SK-N-SH (cell line): ENCODE measurements around the gene MAB21L1. TPM values are rescaled to one million over a fixed set of nuclear protein-coding genes. Genes with fewer than 3 reads are reported as not detected.

Experiments used
- CTCF ChIA-PET: fragments of 300-600, 350-600 bp; formaldehyde crosslinking; extraction: SDS; loops from one replicate; lab custom pipeline; 2021; lab: Yijun Ruan, JAX
- POLR2A ChIA-PET: fragments of 350-600 bp; sonication (Branson Sonifier 250); formaldehyde crosslinking; extraction: SDS; loops from one replicate; lab custom pipeline; 2020; ENCODE audit warnings: antibody characterized with exemption, inconsistent platforms; lab: Yijun Ruan, JAX
- DNase-seq: peaks from one replicate; pipeline ENCODE4 v3.0.0; 2012
- H2AFZ ChIP-seq: fragments of 200-600 bp; sonication (generic); 2 replicates; pipeline ENCODE4 v1.8.1; 2016; ENCODE audit warnings: antibody characterized with exemption, mild to moderate bottlenecking, low read depth
- H3F3A ChIP-seq: fragments of 200-600 bp; sonication (generic); replicated peaks from 2 replicates; pipeline ENCODE3; 2016; ENCODE audit warnings: antibody characterized with exemption, mild to moderate bottlenecking; ENCODE audit not compliant: insufficient read depth
- H3K27ac ChIP-seq, 2 experiments: fragments of 200-500 bp in 1 of 2; fragments of 200-600 bp in 1 of 2; sonication (Bioruptor generic) in 1 of 2; sonication (generic), shearing (Covaris generic) in 1 of 2; 2 replicates each; pipeline versions ENCODE4 v1.5.1 to v1.6.1; 2014 to 2016; ENCODE audit warnings: low read depth in 2 of 2, inconsistent platforms in 1 of 2, low read length in 1 of 2, mild to moderate bottlenecking in 1 of 2, mixed read lengths in 1 of 2
- H3K27me3 ChIP-seq: fragments of 200-600 bp; sonication (generic), shearing (Covaris generic); 2 replicates; pipeline ENCODE4 v1.6.1; 2016; ENCODE audit warnings: mixed run types; ENCODE audit not compliant: insufficient read depth
- H3K36me3 ChIP-seq, 2 experiments: fragments of 200-500 bp in 1 of 2; fragments of 200-600 bp in 1 of 2; sonication (Bioruptor generic) in 1 of 2; sonication (generic) in 1 of 2; replicated peaks in 1 of 2; 2 replicates each; pipeline versions ENCODE3 to v1.5.1; 2014 to 2016; ENCODE audit warnings: low read length in 1 of 2, mild to moderate bottlenecking in 1 of 2; ENCODE audit not compliant: insufficient read depth in 2 of 2, control insufficient read depth in 1 of 2
- H3K4me1 ChIP-seq, 2 experiments: fragments of 200-500 bp in 1 of 2; fragments of 200-600 bp in 1 of 2; sonication (Bioruptor generic) in 1 of 2; sonication (generic), shearing (Covaris generic) in 1 of 2; 2 replicates each; pipeline versions ENCODE4 v1.5.1 to v1.6.1; 2014 to 2016; ENCODE audit warnings: low read depth in 1 of 2, low read length in 1 of 2, mixed run types in 1 of 2; ENCODE audit not compliant: insufficient read depth in 2 of 2, control insufficient read depth in 1 of 2
- H3K4me2 ChIP-seq: fragments of 200-600 bp; sonication (generic), shearing (Covaris generic); 2 replicates; pipeline ENCODE4 v1.6.1; 2017; ENCODE audit warnings: mixed run types
- H3K4me3 ChIP-seq, 2 experiments: fragments of 200-500 bp in 1 of 2; fragments of 200-600 bp in 1 of 2; sonication (Bioruptor generic) in 1 of 2; sonication (generic), shearing (Covaris generic) in 1 of 2; 2 replicates each; pipeline versions ENCODE4 v1.5.1 to v1.8.1; 2014 to 2016; ENCODE audit warnings: low read depth in 2 of 2, inconsistent platforms in 1 of 2, low read length in 1 of 2, mild to moderate bottlenecking in 1 of 2, mixed read lengths in 1 of 2, moderate library complexity in 1 of 2
- H3K79me2 ChIP-seq: fragments of 200-600 bp; sonication (generic); 2 replicates; pipeline ENCODE4 v1.8.1; 2017; ENCODE audit warnings: mild to moderate bottlenecking; ENCODE audit not compliant: insufficient read depth
- H3K9ac ChIP-seq: fragments of 200-600 bp; sonication (generic); 2 replicates; pipeline ENCODE4 v1.6.1; 2017; ENCODE audit warnings: mixed run types
- H3K9me2 ChIP-seq: fragments of 200-600 bp; sonication (generic); 2 replicates; pipeline ENCODE4 v1.6.1; 2017; ENCODE audit warnings: mixed run types
- H3K9me3 ChIP-seq: fragments of 200-600 bp; sonication (generic); 2 replicates; pipeline ENCODE4 v1.6.1; 2017; ENCODE audit warnings: mixed run types, mild to moderate bottlenecking, moderate library complexity
- H4K20me1 ChIP-seq: fragments of 200-600 bp; sonication (generic); 2 replicates; pipeline ENCODE4 v1.6.1; 2017; ENCODE audit warnings: mild to moderate bottlenecking, mixed run types; ENCODE audit not compliant: insufficient read depth
- CTCF ChIP-seq: fragments of 200-600 bp; sonication (generic); IDR thresholded peaks from 2 replicates; pipeline ENCODE4 v1.6.1; 2017; ENCODE audit warnings: antibody characterized with exemption, mild to moderate bottlenecking, moderate library complexity
- EP300 ChIP-seq, 2 experiments: IDR thresholded peaks; 2 replicates each; pipeline versions ENCODE4 v1.4.0 to v1.6.1; 2012; ENCODE audit warnings: borderline replicate concordance in 1 of 2, low read depth in 1 of 2, low read length in 1 of 2
- FOSL2 ChIP-seq: IDR thresholded peaks from 2 replicates; pipeline ENCODE4 v1.4.0; 2012; ENCODE audit warnings: low read depth, mild to moderate bottlenecking, moderate library complexity, borderline replicate concordance
- JUND ChIP-seq: IDR thresholded peaks from 2 replicates; pipeline ENCODE4 v1.4.0; 2012
- MAX ChIP-seq: IDR thresholded peaks from 2 replicates; pipeline ENCODE4 v1.4.0; 2012; ENCODE audit warnings: low read depth
- MEF2A ChIP-seq: IDR thresholded peaks from 2 replicates; pipeline ENCODE4 v1.4.0; 2012; ENCODE audit warnings: low read depth, borderline replicate concordance
- NFIC ChIP-seq: IDR thresholded peaks from 2 replicates; pipeline ENCODE4 v1.4.0; 2012; ENCODE audit warnings: borderline replicate concordance
- PBX3 ChIP-seq: IDR thresholded peaks from 2 replicates; pipeline ENCODE4; 2012
- POLR2AphosphoS5 ChIP-seq: IDR thresholded peaks from 2 replicates; pipeline ENCODE4 v1.6.1; 2012; ENCODE audit warnings: low read depth, low read length
- RCOR1 ChIP-seq: fragments of 150-350 bp; IDR thresholded peaks from 2 replicates; pipeline ENCODE4 v1.6.1; 2017; ENCODE audit warnings: antibody characterized with exemption, low read length
- RXRA ChIP-seq: IDR thresholded peaks from 2 replicates; pipeline ENCODE4 v1.4.0; 2012; ENCODE audit warnings: low read depth, mild to moderate bottlenecking, borderline replicate concordance
- SIN3A ChIP-seq: IDR thresholded peaks from 2 replicates; pipeline ENCODE4 v1.6.1; 2012; ENCODE audit warnings: low read depth, mild to moderate bottlenecking, low read length, moderate library complexity, borderline replicate concordance
- SMC3 ChIP-seq: IDR thresholded peaks from 2 replicates; pipeline ENCODE4 v1.6.1; 2012; ENCODE audit warnings: low read depth, low read length, improper control_type of control experiment
- TCF12 ChIP-seq: IDR thresholded peaks from 2 replicates; pipeline ENCODE4 v1.4.0; 2012
- TEAD4 ChIP-seq: IDR thresholded peaks from 2 replicates; pipeline ENCODE4 v1.4.0; 2012; ENCODE audit warnings: mild to moderate bottlenecking, borderline replicate concordance; ENCODE audit not compliant: insufficient read depth
- USF1 ChIP-seq: IDR thresholded peaks from 2 replicates; pipeline ENCODE4 v1.4.0; 2012; ENCODE audit warnings: low read depth, borderline replicate concordance
- ZBTB33 ChIP-seq: IDR thresholded peaks from 2 replicates; pipeline ENCODE4 v1.4.0; 2012; ENCODE audit warnings: low read depth, borderline replicate concordance
- WGBS: methylation state at CpG from one replicate; pipeline ENCODE4 v1.1.6; 2017; ENCODE audit warnings: low lambda C conversion rate; 5-methylcytosine and 5-hydroxymethylcytosine counted together
- polyA plus RNA-seq, 3 experiments: library from polyadenylated mRNA; depleted of rRNA; stranded (reverse); fragments of >200 nt; gene quantifications; 2 replicates each; pipeline ENCODE4 v1.2.3, GENCODE V29; 2012

The MAB21L1 gene
- polyA plus RNA-seq, 1 of the 3 experiments (the other 2 are of a cell fraction): 42.3 TPM

GRCh38 chr13:35514061-35514477, 37.6 kb upstream of the MAB21L1 start:
- no peak overlapping the region for H3K4me2 ChIP-seq
- H4K20me1 ChIP-seq: no peaks in the 10 kb centered on the region
- no peaks in the 10 kb centered on the region for H3K9me2 ChIP-seq
- peaks cover 20% of the 10 kb centered on the region for H3F3A ChIP-seq
- no peak overlapping the region for H2AFZ ChIP-seq
- no peak overlapping the region for H3K4me3 ChIP-seq
- CTCF ChIA-PET: interaction anchor here (0.9 to 1.7 kb wide), 2 partner anchors 26 to 33 kb away, joined by 3 to 5 read pairs; no protein-coding TSS in a partner anchor
- DNase-seq: no peak
- peaks cover 12 to 20% of the 10 kb centered on the region in 2 experiments; a peak in 3 of 4 replicates for H3K4me1 ChIP-seq
- no peaks in the 10 kb centered on the region for H3K9me3 ChIP-seq
- peak overlapping the region in 1 of 2 experiments; percentile 74; a peak in 2 of 4 replicates for H3K27ac ChIP-seq
- H3K79me2 ChIP-seq: 0 out of 2 replicates have a peak, but pooled peaks cover 7% of the 10 kb centered on the region
- TF ChIP-seq RCOR1: no peak
- no peak for TF ChIP-seq TEAD4
- no peak for TF ChIP-seq MEF2A
- WGBS: 96% methylated on average over 7 of the region's 7 CpGs
- H3K36me3 ChIP-seq: no peaks in the 10 kb centered on the region
- no peaks in the 10 kb centered on the region for H3K27me3 ChIP-seq
- POLR2A ChIA-PET: interaction anchor here (1.4 kb wide), 1 partner anchor 38 kb away, joined by 6 read pairs; the partner anchor contains the start of gene MAB21L1
- H3K9ac ChIP-seq: no peak overlapping the region

- Histone ChIP-seq H3K4me3 (peak overlapping the region in 1 of 2 experiments; percentile 18; a peak in 3 of 4 replicates), H2AFZ (no peak overlapping the region; the same call in 1 of the 2 replicates), H3K27me3 (no peaks in the 10 kb centered on the region), H3K4me2 (peak overlapping the region; percentile 30; the same call in 1 of the 2 replicates), H3K27ac (peak overlapping the region; percentile 67 to 75), H3K9ac (no peak overlapping the region), H3K36me3 (no peaks in the 10 kb centered on the region), H4K20me1 (no peaks in the 10 kb centered on the region), H3K9me2 (no peaks in the 10 kb centered on the region), H3F3A (peaks cover 20% of the 10 kb centered on the region), H3K4me1 (peaks cover 6 to 13% of the 10 kb centered on the region in 2 experiments; a peak in 3 of 4 replicates), H3K79me2 (0 out of 2 replicates have a peak, but pooled peaks cover 7% of the 10 kb centered on the region), H3K9me3 (no peaks in the 10 kb centered on the region)
- CTCF ChIA-PET: interaction anchor here (0.8 to 1.5 kb wide), 3 partner anchors 12 to 23 kb away, joined by 3 to 5 read pairs (median 4); no protein-coding TSS in a partner anchor
- no peak for DNase-seq
- POLR2A ChIA-PET: interaction anchor here (0.6 kb wide), 1 partner anchor 274 kb away, joined by 4 read pairs; no protein-coding TSS in a partner anchor
- TF ChIP-seq USF1: no peak
- TF ChIP-seq RXRA: no peak; the same call in 1 of the 2 replicates
- 0 out of 2 replicates have a peak, but pooled peaks have one; percentile 50 for TF ChIP-seq TEAD4
- TF ChIP-seq MAX: peak; percentile 59; the same call in 1 of the 2 replicates
- TF ChIP-seq POLR2AphosphoS5: peak; percentile 27
- peak; percentile 75 for TF ChIP-seq PBX3
- no peak for TF ChIP-seq CTCF
- TF ChIP-seq EP300 (IDR thresholded peaks at IDR 0.05; ENCODE audit: borderline replicate concordance in 1 of 2, low read depth in 1 of 2, low read length in 1 of 2): peak in 1 of 2 experiments; percentile 83; a peak in 2 of 4 replicates
- peak; percentile 80 for TF ChIP-seq JUND
- peak; percentile 79 for TF ChIP-seq TCF12
- TF ChIP-seq ZBTB33: 0 out of 2 replicates have a peak, but pooled peaks have one; percentile 46
- TF ChIP-seq SIN3A: 0 out of 2 replicates have a peak, but pooled peaks have one; percentile 55
- TF ChIP-seq FOSL2: peak; percentile 86; the same call in 1 of the 2 replicates
- peak; percentile 92 for TF ChIP-seq NFIC
- TF ChIP-seq SMC3: no peak
- 29% methylated on average over 5 of the region's 5 CpGs for WGBS
These were observed 35.9 kb upstream of the MAB21L1 start for GRCh38 chr13:35512271-35512920.
